ENCODE measurements around the gene TENM4. TPM values are rescaled to one million over a fixed set of nuclear protein-coding genes. Genes with fewer than 3 reads are reported as not detected.
A peak's percentile ranks its signal among the peaks of the same experiment; 100 is the strongest.
"Not testable (repeated sequence)": the region's sequence is repeated elsewhere in the genome, so short reads cannot be mapped to it uniquely, and the experiment has no call there.

TENM4 gene
- total RNA-seq, 1 donor: 10.4 TPM

DNA sequence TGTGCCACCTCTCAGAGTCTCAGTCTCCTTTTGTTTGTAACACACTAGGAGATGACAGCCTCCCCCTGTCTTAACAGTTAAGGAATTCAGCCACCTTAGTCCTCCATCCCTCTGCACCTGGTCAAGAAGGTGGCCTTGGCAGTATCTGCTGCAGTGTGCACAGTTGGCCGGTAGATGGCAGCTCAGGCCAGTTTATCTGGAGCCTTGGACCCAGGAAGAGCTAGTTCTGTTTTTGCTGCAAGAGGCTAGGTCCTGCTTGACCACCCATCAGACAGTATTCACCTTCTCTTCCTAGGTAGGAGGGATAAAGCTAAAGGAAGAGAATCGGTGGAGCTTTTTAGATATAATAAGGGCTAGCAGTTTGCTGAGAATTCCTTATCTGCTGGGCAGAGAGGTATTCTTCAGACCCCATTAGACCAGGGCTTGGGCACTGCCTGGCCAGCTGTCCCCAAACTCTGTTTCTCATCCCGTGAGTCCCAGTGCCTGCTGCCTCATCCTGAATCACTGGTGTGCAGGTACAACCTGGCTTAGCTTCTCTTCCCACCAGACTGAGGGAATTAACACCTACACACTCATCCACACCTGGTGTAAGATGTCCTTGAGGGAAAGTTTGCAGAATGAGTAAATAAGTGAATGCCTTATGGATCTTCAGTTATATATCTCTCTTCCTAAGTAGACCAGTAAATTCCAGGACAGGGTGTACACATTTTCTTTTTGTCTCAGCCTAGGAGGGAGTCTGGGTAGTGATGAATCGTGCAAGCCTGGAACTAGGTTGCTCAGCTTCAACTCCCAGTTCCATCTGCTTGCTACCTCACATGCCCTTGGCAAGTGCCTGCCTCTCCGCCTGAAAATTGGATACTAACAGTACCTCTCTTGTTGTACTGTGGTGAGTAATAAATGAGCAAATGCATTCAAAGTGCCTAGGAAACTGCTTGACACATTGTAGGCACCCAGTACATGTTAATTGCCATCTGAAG lies 795.3 kb downstream of the TENM4 start:
- TF ChIP-seq, protein P1, sequence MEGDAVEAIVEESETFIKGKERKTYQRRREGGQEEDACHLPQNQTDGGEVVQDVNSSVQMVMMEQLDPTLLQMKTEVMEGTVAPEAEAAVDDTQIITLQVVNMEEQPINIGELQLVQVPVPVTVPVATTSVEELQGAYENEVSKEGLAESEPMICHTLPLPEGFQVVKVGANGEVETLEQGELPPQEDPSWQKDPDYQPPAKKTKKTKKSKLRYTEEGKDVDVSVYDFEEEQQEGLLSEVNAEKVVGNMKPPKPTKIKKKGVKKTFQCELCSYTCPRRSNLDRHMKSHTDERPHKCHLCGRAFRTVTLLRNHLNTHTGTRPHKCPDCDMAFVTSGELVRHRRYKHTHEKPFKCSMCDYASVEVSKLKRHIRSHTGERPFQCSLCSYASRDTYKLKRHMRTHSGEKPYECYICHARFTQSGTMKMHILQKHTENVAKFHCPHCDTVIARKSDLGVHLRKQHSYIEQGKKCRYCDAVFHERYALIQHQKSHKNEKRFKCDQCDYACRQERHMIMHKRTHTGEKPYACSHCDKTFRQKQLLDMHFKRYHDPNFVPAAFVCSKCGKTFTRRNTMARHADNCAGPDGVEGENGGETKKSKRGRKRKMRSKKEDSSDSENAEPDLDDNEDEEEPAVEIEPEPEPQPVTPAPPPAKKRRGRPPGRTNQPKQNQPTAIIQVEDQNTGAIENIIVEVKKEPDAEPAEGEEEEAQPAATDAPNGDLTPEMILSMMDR (IDR thresholded peaks at IDR 0.05; ENCODE audit: insufficient read depth, low read depth, low read length): peak; percentile 98
- DNase-seq (ENCODE audit: low read depth): peak; percentile 71
- H3K4me3 ChIP-seq (ENCODE audit: low read depth, low read length): no peak overlapping the region

DNA sequence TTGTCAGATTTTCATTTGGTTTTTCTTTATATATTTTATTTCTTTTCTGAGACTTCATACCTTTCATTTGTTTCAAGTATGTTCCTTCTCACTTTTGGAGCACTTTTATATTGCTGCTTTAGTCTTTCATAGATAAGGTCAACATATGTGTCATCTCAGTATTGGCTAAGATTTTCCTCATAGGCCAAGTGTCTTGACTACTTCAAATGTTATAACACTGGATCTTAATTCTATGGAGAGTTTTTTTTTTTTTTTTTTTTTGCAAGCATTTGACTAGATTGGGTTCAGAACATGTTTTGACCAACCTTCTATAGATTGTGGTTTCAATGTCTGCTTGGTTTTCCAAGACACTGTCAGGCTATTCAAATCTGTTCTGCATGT lies 797.2 kb downstream of the TENM4 start:
- DNase-seq (ENCODE audit: low read depth): no peak
- TF ChIP-seq, protein P1 (IDR thresholded peaks at IDR 0.05; ENCODE audit: insufficient read depth, low read depth, low read length): no peak
- H3K4me3 ChIP-seq (ENCODE audit: low read depth, low read length): no peak overlapping the region

DNA sequence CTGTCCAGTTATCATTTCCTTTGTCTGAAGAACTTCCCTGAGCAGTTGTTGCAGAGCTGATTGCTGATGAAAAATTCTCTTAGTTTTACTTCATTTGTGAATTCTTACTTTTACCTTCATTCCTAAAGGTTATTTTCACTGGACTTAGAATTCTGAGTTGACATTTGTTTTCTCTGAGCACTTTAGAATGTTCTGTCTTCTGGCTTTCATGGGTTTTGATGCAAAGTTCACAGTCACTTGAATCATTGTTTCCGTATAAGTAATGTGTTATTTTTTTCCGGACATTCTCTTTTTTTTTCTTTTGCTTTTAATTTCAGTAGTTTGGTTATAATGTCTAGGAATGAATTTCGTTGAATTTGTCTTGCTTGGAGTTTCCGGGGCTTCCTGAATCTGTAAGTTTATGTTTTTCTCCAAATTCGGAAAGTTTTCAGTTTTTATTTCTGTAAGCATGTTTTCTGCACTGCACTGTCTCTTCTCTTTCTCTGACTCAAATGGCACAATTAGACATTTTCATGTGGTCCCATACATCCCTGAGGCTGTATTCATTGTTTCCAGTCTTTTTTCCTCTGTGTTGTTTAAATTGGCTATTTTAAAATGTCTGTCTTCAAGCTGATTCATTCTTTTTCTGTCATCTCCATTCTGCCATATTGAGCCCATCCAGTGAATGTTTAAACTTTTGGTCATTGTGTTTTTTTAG lies 797.7 kb downstream of the TENM4 start:
- no peak overlapping the region for H3K4me3 ChIP-seq (ENCODE audit: low read depth, low read length)
- DNase-seq (ENCODE audit: low read depth): no peak
- TF ChIP-seq, protein P1 (IDR thresholded peaks at IDR 0.05; ENCODE audit: insufficient read depth, low read depth, low read length): no peak

DNA sequence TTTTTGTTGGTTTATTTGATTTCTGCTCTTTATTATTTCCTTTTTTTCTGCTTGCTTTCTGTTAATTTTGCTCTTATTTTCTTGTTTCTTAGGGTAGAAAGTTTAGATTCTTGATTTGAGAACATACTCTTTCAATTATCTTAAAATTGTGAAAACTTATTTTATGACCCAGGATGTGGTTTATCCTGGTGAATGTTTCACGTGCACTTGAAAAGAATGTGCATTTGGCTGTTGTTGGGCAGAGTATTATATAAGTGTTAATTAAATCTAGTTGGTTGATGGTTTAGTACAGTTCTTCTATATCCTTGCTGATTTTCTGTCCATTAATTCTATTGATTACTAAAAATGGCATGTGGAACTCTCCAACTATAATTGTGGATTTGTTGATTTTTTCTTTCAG lies 799.3 kb downstream of the TENM4 start:
- H3K4me3 ChIP-seq (ENCODE audit: low read depth, low read length): no peak overlapping the region
- no peak for DNase-seq (ENCODE audit: low read depth)
- TF ChIP-seq, protein P1 (IDR thresholded peaks at IDR 0.05; ENCODE audit: insufficient read depth, low read depth, low read length): no peak

DNA sequence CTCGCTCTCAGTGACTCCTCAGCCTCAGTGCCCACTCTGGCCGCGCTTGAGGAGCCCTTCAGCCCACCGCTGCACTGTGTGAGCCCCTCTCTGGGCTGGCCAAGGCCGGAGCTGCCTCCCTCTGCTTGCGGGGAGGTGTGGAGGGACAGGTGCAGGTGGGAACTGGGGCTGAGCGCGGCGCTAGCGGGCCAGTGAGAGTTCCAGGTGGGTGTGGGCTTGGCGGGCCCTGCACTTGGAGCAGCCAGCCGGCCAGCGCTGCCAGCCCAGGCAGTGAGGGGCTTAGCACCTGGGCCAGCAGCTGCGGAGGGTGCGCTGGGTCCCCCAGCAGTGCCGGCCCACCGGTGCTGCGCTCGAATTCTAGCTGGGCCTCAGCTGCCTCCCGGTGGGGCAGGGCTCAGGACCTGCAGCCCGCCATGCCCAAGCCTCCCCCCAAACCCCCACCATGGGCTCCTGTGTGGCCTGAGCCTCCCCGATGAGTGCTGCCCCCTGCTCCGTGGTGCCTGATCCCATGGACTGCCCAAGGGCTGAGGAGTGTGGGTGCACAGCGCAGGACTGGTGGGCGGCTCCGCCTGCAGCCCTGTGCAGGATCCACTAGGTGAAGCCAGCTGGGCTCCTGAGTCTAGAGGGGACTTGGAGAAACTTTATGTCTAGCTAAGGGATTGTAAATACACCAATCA lies 802.0 kb downstream of the TENM4 start:
- no peak overlapping the region for H3K4me3 ChIP-seq (ENCODE audit: low read depth, low read length)
- DNase-seq (ENCODE audit: low read depth): no peak
- TF ChIP-seq, protein P1 (IDR thresholded peaks at IDR 0.05; ENCODE audit: insufficient read depth, low read depth, low read length): no peak

DNA sequence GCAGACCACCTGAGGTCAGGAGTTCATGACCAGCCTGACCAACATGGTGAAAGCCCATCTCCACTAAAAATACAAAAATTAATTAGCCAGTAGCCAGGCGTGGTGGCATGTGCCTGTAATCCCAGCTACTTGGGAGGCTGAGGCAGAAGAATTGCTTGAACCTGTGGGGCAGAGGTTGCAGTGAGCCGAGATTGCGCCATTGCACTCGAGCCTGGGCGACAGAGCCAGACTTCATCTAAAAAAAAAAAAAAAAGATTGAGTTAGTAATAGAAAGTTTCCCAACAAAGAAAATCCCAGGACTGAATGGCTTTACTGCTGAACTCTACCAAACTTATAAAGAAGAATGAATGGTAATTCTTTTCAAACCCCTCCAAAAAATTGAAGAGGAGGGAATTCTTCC lies 803.3 kb downstream of the TENM4 start:
- DNase-seq (ENCODE audit: low read depth): not testable (repeated sequence)

More for the DNA sequence above, 803.3 kb downstream of the TENM4 start:
- not testable (repeated sequence) for H3K4me3 ChIP-seq (ENCODE audit: low read depth, low read length)
